Dermis microvascular lymphatic vessel endothelial cell (primary cell): Measurements from ENCODE around the gene DNMT3B. TPM values are rescaled to one million over a fixed set of nuclear protein-coding genes. Genes with fewer than 3 reads are reported as not detected.

Experiments
- DNase-seq, 2 donors: peaks; one replicate each; pipeline versions ENCODE4 v3.0.0 to v3.0.0-alpha.2; 2010; ENCODE audit warnings: low read depth in 2 of 2
- total RNA-seq: library from RNA; depleted of rRNA; stranded (reverse); fragments of >200 nt; gene quantifications from 2 replicates; pipeline ENCODE4 v1.2.1, GENCODE V29; 2014

Gene DNMT3B
- total RNA-seq, 1 donor from 2014 or later: 1.9 TPM

- no peak for DNase-seq
Observed at GRCh38 chr20:32820698-32821377, 58.7 kb downstream of the DNMT3B start.

- no peak for DNase-seq
Observed at GRCh38 chr20:32822225-32822624, 60.0 kb downstream of the DNMT3B start.

- DNase-seq: no peak
Observed at GRCh38 chr20:32823078-32823477, 60.9 kb downstream of the DNMT3B start.

DNA sequence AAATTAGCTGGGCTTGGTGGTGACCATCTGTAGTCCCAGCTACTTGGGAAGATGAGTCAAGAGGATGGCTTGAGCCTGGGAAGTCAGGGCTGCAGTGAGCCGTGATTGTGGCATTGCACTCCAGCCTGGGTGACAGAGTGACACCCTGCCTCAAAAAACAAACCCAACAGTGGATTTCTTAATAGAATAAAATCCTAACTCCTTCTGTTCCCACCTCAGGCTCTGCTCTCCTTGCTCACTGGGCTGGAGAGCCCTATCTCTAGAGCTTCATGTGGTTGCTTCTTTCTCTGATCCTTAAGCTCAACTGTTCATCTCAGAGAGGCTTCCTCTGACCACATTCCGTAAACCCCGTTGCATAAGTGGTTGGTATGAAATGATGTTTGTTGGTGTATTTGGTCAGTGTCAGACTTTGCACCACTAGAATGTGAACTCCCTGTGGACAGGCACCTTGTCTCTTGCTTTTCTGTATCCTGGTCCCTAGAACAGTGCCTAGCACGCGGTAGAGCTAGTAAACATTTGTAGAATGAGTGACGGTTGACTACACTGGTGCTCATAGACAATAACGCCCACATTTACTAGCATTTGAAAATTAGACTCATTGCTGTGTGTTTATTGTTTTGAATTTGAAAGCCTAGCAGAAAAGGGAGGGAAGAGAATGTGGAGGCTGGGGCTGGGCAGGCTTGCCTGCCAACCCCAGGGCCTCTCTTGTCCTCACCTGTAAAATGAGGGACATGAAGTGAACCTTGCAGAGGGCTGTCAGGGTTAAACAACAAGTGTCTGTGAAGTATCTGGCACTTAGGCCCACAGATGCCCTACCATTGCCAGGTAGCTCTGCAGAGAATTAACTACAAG, 61.8 kb downstream of the DNMT3B start:
- DNase-seq: no peak

DNA sequence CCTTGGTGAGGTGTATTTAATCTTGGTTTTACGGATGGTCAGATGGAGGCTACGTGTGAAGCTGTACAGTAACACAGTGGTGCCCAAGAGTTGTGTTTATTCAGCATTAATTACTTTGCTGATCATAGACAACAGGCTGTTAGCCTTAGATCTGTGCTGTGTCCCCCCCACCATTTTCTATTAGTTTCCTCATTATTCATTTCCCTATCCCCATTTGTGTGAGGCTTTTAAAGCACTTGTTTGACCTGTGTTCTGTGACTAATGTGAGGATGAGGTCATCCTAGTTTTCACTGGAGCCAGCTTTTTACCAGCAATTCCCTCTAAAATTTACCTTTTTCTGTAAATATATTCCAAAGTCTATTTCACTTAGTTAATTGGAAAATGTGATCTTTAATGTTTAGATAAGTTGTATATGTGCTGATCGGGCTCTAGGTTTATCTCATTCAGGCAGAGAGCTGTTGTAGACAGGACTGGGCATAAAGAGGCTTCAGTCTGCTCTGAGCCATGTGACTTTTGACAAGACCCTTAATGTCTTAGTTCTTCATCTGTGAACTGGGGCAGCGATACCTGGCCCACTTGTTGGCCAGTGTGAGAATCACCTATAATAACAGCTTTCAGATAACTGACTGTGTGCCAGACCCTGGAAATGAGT, 66.0 kb downstream of the DNMT3B start:
- DNase-seq: peak in 1 of 2 donors; percentile 54

DNA sequence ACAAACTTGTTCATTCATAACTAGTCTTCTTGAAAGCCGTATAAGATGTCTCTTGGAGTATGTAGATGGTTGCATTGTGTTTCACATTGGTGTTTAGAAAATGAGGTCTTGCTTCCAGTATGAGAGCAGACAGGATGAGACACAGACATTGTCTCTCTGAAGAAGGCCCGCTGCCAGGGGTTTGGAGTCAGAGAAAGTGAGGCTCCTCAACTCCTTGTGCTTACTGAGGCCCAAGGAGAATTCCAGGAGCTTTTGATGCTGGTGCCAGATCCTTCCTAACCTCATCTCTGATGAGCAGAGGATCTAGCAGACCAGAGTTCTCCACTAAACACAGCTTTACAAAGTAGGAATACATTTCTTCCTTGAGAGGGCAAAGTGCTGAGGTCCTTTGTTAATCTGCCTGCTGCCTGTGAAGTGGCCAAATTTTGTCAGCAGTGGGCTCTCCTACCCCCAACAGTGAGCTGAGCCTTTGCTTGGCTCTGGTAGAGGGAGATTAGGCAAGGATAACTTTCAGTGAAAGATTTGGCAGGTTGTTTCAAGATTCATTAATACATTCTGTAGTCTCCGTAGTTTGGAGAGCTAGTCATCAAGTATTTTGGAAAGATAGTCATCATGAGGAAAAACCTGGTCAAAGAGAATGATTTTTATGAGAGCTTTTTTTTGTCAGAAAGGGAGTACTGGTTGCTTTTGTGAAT, 67.3 kb downstream of the DNMT3B start:
- no peak for DNase-seq

DNA sequence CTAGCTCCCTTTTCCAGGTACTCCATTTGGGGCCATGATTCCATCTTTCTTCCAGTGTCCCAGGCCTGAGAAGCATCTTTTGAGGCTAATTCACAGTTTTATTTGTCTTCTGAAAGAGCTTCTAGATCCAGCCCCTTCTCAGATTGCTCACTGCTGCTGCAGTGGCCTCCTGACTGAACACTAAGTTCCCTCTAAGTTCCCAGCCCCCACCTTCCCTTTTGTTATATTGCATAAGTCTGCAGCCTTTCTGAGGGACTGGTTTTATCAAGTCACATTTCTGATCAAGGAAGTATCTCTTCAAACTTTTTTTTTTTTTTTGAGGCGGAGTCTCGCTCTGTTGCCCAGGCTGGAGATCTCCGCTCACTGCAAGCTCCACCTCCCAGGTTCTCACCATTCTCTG, 68.3 kb downstream of the DNMT3B start:
- no peak for DNase-seq

GRCh38 chr20:32831982-32832381, 69.8 kb downstream of the DNMT3B start:
- no peak for DNase-seq

DNA sequence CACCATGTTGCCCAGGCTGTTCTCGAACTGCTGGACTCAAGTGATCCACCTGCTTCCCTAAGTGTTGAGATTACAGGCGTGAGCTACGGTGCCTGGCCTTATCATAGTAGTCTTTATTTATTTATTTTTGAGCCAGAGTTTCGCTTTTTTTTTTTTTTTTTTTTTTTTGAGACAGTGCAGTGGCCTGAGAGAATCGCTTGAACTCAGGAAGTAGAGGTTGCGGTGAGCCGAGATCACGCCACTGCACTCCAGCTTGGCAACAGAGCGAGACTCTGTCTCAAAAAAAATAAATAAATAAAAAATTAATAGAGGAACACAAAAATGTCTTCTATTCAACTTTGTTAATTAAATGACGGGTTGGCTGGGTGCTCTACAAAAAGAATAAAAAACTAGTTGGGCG, 70.5 kb downstream of the DNMT3B start:
- no peak for DNase-seq

DNA sequence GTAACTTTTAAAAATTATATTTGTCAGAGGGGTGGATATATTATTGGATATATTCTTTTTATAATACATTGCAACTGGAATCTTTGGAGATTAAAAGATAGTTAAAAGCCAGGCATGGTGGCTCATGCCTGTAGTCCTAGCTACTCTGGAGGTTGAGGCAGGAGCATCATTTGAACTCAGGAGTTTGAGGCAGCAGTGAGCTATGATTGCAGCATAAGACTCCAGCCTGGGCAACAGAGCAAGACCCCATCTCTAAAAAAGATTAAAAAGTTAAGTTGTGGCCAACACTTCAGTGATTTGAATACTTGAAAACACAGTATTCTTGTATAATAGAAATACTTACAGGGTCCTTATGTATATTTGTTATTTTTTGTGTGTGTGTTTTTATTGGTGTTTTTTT, 72.8 kb downstream of the DNMT3B start:
- no peak for DNase-seq

GRCh38 chr20:32837157-32837556, 75.0 kb downstream of the DNMT3B start:
- no peak for DNase-seq

DNA sequence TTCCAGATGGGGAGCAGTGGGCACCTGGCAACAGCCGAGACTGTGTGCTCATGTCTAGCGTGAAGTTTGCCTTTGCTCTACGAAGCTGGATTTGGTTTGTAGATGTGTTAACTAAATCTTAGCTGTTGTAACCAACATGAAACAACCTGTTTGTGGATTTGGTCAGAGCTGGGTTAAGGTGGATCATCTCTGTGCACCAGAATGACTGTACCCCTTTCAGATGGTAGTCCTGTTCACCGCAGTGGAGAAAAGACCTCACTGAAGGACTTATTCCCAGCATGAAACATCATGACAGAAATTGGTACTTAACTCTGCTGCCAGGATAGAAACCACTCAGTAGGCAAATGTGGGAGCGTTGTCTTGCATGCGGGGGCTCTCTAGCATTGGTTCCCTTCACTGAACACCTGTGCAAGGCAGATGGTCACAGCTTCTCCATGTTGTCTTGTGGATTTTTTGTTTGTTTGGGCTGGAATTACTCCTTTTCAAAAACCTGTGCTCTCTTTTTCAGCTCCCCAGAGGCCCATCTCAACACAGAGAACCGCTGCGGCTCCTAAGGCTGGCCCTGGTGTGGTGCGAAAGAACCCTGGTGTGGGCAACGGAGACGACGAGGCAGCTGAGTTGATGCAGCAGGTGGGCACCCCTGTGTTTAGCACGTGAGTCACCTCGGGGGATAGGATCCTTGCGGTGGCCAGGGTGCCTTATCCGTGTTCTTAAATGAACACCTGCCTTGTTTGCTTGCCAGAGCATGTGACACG, 77.2 kb downstream of the DNMT3B start:
- no peak for DNase-seq

DNA sequence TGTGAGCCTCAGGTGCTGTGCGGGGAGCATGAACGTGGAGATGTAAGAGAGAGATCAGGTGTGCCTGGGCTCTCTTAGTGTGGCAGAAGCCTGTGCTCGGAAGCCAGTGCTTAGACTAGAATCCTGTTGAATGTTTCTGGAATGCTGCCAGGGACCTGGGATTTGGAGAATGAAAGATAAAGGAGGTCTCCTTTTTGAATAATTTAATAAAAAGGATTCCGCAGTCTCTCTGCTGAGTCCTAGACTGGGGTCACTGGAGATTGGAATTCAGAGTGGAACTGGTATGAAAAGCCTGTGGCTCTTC, 77.7 kb downstream of the DNMT3B start:
- DNase-seq: no peak

DNA sequence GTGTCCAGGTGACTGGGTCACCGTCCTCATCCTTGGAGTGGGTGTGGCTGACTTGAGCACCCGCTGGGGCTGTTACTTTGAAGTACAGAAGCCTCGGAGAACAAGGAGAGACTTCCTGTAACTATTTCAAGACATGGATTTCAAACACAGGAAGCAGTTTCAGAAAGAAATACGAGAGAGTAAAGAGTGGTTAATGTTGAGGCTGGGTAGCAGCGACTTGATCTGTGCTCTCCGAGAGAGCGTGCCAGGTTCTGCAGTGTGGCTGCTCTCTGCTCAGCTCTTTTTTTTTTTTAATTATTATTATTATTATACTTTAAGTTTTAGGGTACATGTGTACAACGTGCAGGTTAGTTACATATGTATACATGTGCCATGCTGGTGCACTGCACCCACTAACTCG, 79.0 kb downstream of the DNMT3B start:
- no peak for DNase-seq

- DNase-seq: no peak
Observed at GRCh38 chr20:32841632-32842031, 79.4 kb downstream of the DNMT3B start.

- DNase-seq: no peak
Observed at GRCh38 chr20:32842688-32843524, 80.7 kb downstream of the DNMT3B start.

GRCh38 chr20:32845786-32846185, 83.6 kb downstream of the DNMT3B start:
- DNase-seq: no peak

GRCh38 chr20:32846852-32847251, 84.7 kb downstream of the DNMT3B start:
- DNase-seq: no peak

- no peak for DNase-seq
Observed at GRCh38 chr20:32847964-32848363, 85.8 kb downstream of the DNMT3B start.

DNA sequence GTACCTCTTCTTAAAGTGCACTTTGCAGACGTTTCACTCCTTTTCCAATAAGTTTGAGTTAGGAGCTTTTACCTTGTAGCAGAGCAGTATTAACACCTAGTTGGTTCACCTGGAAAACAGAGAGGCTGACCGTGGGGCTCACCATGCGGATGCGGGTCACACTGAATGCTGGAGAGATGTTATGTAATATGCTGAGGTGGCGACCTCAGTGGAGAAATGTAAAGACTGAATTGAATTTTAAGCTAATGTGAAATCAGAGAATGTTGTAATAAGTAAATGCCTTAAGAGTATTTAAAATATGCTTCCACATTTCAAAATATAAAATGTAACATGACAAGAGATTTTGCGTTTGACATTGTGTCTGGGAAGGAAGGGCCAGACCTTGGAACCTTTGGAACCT, 86.7 kb downstream of the DNMT3B start:
- no peak for DNase-seq
